Astrocyte (in vitro differentiated cells and primary cell): Measurements from ENCODE around the gene KRTAP4-9. TPM values are rescaled to one million over a fixed set of nuclear protein-coding genes. Genes with fewer than 3 reads are reported as not detected.

Experiments used
- DNase-seq: peaks from one replicate; pipeline ENCODE4 v3.0.0-alpha.2; 2010; ENCODE audit warnings: low read depth
- FAIRE-seq: peaks from 2 replicates; lab custom pipeline; 2011; peaks lifted over from hg19 to GRCh38; lab: Jason Lieb, UNC
- H2AFZ ChIP-seq: 2 replicates; pipeline ENCODE4 v1.6.0; 2012; ENCODE audit warnings: low read depth, low read length, inconsistent platforms
- H3K27ac ChIP-seq: 2 replicates; pipeline ENCODE4 v1.5.1; 2011; ENCODE audit warnings: low read depth, low read length, inconsistent platforms
- H3K27me3 ChIP-seq: 2 replicates; pipeline ENCODE4 v1.6.0; 2011; ENCODE audit warnings: low read length, inconsistent platforms; ENCODE audit not compliant: insufficient read depth
- H3K36me3 ChIP-seq: 2 replicates; pipeline ENCODE4 v1.5.1; 2011; ENCODE audit warnings: low read length, inconsistent platforms; ENCODE audit not compliant: insufficient read depth
- H3K4me1 ChIP-seq: 2 replicates; pipeline ENCODE4 v1.5.1; 2011; ENCODE audit warnings: low read length, inconsistent platforms; ENCODE audit not compliant: insufficient read depth
- H3K4me2 ChIP-seq: 2 replicates; pipeline ENCODE4 v1.6.0; 2012; ENCODE audit warnings: low read length, inconsistent platforms
- H3K4me3 ChIP-seq: 2 replicates; pipeline ENCODE4 v1.5.1; 2011; ENCODE audit warnings: low read depth, mild to moderate bottlenecking, low read length, inconsistent platforms; ENCODE audit not compliant: insufficient read depth
- H3K79me2 ChIP-seq: 2 replicates; pipeline ENCODE4 v1.6.0; 2012; ENCODE audit warnings: mild to moderate bottlenecking, low read length, inconsistent platforms; ENCODE audit not compliant: insufficient read depth
- H3K9ac ChIP-seq: 2 replicates; pipeline ENCODE4 v1.6.0; 2012; ENCODE audit warnings: mild to moderate bottlenecking, low read length, inconsistent platforms
- H3K9me3 ChIP-seq: 2 replicates; pipeline ENCODE4 v1.5.1; 2012; ENCODE audit warnings: low read depth, mild to moderate bottlenecking, low read length, inconsistent platforms; ENCODE audit not compliant: insufficient read depth
- H4K20me1 ChIP-seq: 2 replicates; pipeline ENCODE4 v1.6.0; 2012; ENCODE audit warnings: low read length, inconsistent platforms; ENCODE audit not compliant: insufficient read depth
- H3K27ac Mint-ChIP-seq: one replicate; pipeline ENCODE4 v1.8.0; 2021; ENCODE audit warnings: mild to moderate bottlenecking, mixed read lengths; ENCODE audit not compliant: unreplicated experiment
- H3K27me3 Mint-ChIP-seq: one replicate; pipeline ENCODE4 v1.8.0; 2021; ENCODE audit warnings: low read depth, mixed read lengths; ENCODE audit not compliant: unreplicated experiment
- H3K36me3 Mint-ChIP-seq: one replicate; pipeline ENCODE4 v1.8.0; 2021; ENCODE audit warnings: low read depth, mixed read lengths; ENCODE audit not compliant: unreplicated experiment
- H3K4me1 Mint-ChIP-seq: one replicate; pipeline ENCODE4 v1.8.0; 2021; ENCODE audit warnings: low read depth, mixed read lengths; ENCODE audit not compliant: unreplicated experiment
- H3K4me3 Mint-ChIP-seq: one replicate; pipeline ENCODE4 v1.8.0; 2021; ENCODE audit warnings: mild to moderate bottlenecking, moderate library complexity, mixed read lengths; ENCODE audit not compliant: unreplicated experiment
- H3K9me3 Mint-ChIP-seq: one replicate; pipeline ENCODE4 v1.8.0; 2021; ENCODE audit warnings: mild to moderate bottlenecking, mixed read lengths; ENCODE audit not compliant: unreplicated experiment
- CTCF ChIP-seq: IDR thresholded peaks from 2 replicates; pipeline ENCODE4 v1.5.1; 2011; ENCODE audit warnings: low read depth, mild to moderate bottlenecking, inconsistent platforms, low read length, moderate library complexity; ENCODE audit not compliant: insufficient read depth
- EZH2 ChIP-seq: IDR thresholded peaks from 2 replicates; pipeline ENCODE4 v1.6.1; 2012; ENCODE audit warnings: mild to moderate bottlenecking, low read length, inconsistent platforms; ENCODE audit not compliant: insufficient read depth
- total RNA-seq: library from RNA; stranded (reverse); gene quantifications from 2 replicates; pipeline ENCODE4 v1.2.1, GENCODE V29; 2021

Gene KRTAP4-9
- total RNA-seq, 1 donor from 2014 or later, result not detected

- Mint-ChIP-seq H3K27me3 (no peaks in the 10 kb centered on the region), H3K4me3 (no peak overlapping the region), H3K36me3 (no peaks in the 10 kb centered on the region), H3K27ac (no peak overlapping the region), H3K4me1 (peaks cover 10% of the 10 kb centered on the region), H3K9me3 (peaks cover 4% of the 10 kb centered on the region)
- H3K4me2 ChIP-seq, result no peak overlapping the region
- H3K36me3 ChIP-seq, result no peaks in the 10 kb centered on the region
- H3K9me3 ChIP-seq, result no peaks in the 10 kb centered on the region
- no peak for TF ChIP-seq CTCF
- TF ChIP-seq EZH2, result no peak
- H3K9ac ChIP-seq, result no peak overlapping the region
- no peaks in the 10 kb centered on the region for H3K27me3 ChIP-seq
- no peak overlapping the region for H3K27ac ChIP-seq
- no peak for DNase-seq
- FAIRE-seq, result no peak
- no peaks in the 10 kb centered on the region for H3K79me2 ChIP-seq
- H3K4me1 ChIP-seq, result no peaks in the 10 kb centered on the region
- no peak overlapping the region for H3K4me3 ChIP-seq
- H2AFZ ChIP-seq, result no peak overlapping the region
- no peaks in the 10 kb centered on the region for H4K20me1 ChIP-seq
Measured at GRCh38 chr17:41125064-41125463, 19.9 kb downstream of the KRTAP4-9 start.

GRCh38 chr17:41126412-41126811 is 21.2 kb downstream of the KRTAP4-9 start:
- Mint-ChIP-seq H3K9me3 (peaks cover 4% of the 10 kb centered on the region), H3K27me3 (no peaks in the 10 kb centered on the region), H3K4me3 (no peak overlapping the region), H3K36me3 (no peaks in the 10 kb centered on the region), H3K27ac (no peak overlapping the region), H3K4me1 (peaks cover 10% of the 10 kb centered on the region)
- Histone ChIP-seq H3K27ac (no peak overlapping the region), H3K9ac (no peak overlapping the region), H3K27me3 (no peaks in the 10 kb centered on the region), H3K4me2 (no peak overlapping the region), H3K4me3 (no peak overlapping the region), H4K20me1 (no peaks in the 10 kb centered on the region), H3K79me2 (no peaks in the 10 kb centered on the region), H3K4me1 (peaks cover 1% of the 10 kb centered on the region), H2AFZ (no peak overlapping the region), H3K36me3 (no peaks in the 10 kb centered on the region), H3K9me3 (no peaks in the 10 kb centered on the region)
- TF ChIP-seq EZH2 (no peak), CTCF (no peak)
- DNase-seq (no peak), FAIRE-seq (no peak)

GRCh38 chr17:41127371-41127770 is 22.2 kb downstream of the KRTAP4-9 start:
- peaks cover 4% of the 10 kb centered on the region for H3K9me3 Mint-ChIP-seq

More at GRCh38 chr17:41127371-41127770, 22.2 kb downstream of the KRTAP4-9 start:
- Mint-ChIP-seq H3K4me3 (no peak overlapping the region), H3K4me1 (peaks cover 19% of the 10 kb centered on the region), H3K36me3 (no peaks in the 10 kb centered on the region), H3K27ac (no peak overlapping the region), H3K27me3 (no peaks in the 10 kb centered on the region)
- H3K36me3 ChIP-seq, result no peaks in the 10 kb centered on the region
- H3K79me2 ChIP-seq, result no peaks in the 10 kb centered on the region
- no peaks in the 10 kb centered on the region for H4K20me1 ChIP-seq
- no peak for DNase-seq
- peaks cover 5% of the 10 kb centered on the region for H3K4me1 ChIP-seq
- no peak overlapping the region for H3K4me2 ChIP-seq
- H3K9ac ChIP-seq, result no peak overlapping the region
- no peak overlapping the region for H2AFZ ChIP-seq
- no peaks in the 10 kb centered on the region for H3K9me3 ChIP-seq
- no peak for TF ChIP-seq CTCF
- no peak for TF ChIP-seq EZH2
- H3K27me3 ChIP-seq, result no peaks in the 10 kb centered on the region
- no peak overlapping the region for H3K4me3 ChIP-seq
- H3K27ac ChIP-seq, result no peak overlapping the region
- no peak for FAIRE-seq
